Putamen (tissue), 1 donor: ENCODE data around the gene ATL1.
"Not testable (repeated sequence)": the region's sequence is repeated elsewhere in the genome, so short reads cannot be mapped to it uniquely, and the experiment has no call there.

Experiments
- DNase-seq: peaks from one replicate; pipeline ENCODE4 v3.0.0-alpha.2; 2016; ENCODE audit warnings: low spot score

ATL1 gene

GRCh38 chr14:50534997-50535396 lies 24.9 kb upstream of the ATL1 start:
- DNase-seq = no peak

- not testable (repeated sequence) for DNase-seq
These were observed 21.9 kb upstream of the ATL1 start for GRCh38 chr14:50538034-50538433.

GRCh38 chr14:50539051-50539450 lies 20.9 kb upstream of the ATL1 start:
- DNase-seq = no peak

DNA sequence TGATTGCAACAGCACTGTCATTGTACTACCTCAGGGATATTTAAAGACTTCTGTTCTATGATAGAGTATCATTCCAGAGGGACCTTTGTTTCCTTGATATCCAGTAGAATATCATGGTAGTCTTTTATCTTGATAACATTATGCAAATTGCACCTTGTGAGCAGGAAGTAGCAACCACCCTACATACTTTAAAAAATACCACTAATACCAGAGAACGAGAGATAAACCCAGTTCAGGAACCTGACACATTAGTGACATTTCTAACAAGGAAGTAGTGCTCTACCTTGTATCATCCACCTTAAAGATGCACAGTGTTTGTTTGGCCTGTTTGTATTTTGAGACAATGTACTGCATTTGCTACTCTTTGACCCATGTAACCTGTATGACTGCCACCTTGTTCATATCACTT lies 18.8 kb upstream of the ATL1 start:
- DNase-seq = no peak

DNA sequence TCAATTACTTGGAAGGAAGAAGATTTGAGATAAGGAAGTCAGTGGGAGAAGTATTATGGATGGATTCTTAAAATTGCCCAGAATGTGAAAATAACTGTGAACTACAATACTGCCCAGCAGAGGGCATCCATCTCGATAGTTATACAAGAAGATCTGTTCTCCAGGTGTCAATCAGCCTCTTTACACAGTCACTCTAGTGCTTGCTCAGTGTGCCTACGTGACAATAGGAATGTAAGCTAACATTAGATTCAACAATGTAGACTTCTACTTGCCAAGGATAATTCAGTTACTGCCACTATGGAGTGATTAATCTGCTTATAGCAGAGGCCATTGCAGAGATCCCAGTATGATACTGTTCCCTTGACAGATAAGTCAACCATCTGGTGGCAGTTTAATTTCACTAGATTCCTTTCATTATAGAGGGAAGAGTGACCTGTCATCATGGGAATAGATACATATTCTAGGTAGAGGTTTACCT lies 17.0 kb upstream of the ATL1 start:
- peak; percentile 55 for DNase-seq

- no peak for DNase-seq
These were observed 15.0 kb upstream of the ATL1 start for GRCh38 chr14:50544911-50545310.

- no peak for DNase-seq
These were observed 14.3 kb upstream of the ATL1 start for GRCh38 chr14:50545618-50546017.

DNA sequence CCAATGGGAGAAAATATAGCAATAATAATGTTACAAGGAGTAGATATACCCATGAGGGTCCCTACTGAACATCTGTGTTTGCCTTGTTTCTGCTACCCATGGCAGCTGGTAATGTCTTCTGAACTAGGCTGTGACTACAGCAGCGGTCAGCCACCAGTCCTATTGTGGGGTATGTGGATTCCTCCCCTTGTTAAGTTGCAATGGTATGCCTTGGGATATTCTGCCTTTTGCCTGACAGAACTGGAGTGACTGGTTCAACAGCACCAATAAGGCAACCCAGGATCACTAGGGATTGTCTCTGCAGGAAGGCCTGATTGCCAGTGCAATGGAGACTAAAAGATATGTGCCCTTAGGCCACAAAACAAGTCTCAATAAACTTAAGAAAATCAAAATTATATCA lies 9.7 kb upstream of the ATL1 start:
- DNase-seq = no peak

- DNase-seq = no peak
These were observed 8.1 kb upstream of the ATL1 start for GRCh38 chr14:50551877-50552276.

DNA sequence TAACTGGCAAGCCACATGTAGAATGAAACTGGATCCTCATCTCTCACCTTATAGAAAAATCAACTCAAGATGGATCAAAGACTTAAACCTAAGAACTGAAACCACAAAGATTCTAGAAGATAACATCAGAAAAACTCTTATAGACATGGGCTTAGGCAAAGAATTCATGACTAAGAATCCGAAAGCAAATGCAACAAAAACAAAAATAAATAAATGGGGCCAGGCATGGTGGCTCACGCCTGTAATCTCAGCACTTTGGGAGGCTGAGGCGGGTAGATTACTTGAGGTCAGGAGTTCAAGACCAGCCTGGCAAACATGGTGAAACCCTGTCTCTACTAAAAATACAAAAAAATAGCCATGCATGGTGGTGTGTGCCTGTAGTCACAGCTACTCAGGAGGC lies 7.1 kb upstream of the ATL1 start:
- not testable (repeated sequence) for DNase-seq

DNA sequence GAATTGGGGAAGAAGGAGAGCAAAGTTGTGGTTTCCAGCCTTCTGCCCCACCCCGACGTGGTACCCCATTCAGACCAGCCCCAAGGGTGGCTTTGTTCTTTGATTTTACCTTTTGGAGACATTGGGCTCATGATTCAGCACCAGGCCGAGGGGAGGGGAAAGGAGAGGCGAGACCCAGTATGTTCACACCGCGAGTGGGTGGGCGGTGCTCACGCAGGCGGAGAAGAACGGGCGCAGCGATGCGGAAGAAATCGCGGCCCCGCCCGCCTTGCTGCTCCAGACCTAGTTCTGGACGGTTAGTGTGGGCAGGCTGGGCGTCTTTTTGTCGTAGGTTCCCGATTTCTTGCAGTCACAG lies 963 bp downstream of the ATL1 start:
- peak; percentile 83 for DNase-seq

- DNase-seq = no peak
These were observed 2.9 kb downstream of the ATL1 start for GRCh38 chr14:50562841-50563240.

GRCh38 chr14:50569714-50570274 lies 9.8 kb downstream of the ATL1 start:
- no peak for DNase-seq

DNA sequence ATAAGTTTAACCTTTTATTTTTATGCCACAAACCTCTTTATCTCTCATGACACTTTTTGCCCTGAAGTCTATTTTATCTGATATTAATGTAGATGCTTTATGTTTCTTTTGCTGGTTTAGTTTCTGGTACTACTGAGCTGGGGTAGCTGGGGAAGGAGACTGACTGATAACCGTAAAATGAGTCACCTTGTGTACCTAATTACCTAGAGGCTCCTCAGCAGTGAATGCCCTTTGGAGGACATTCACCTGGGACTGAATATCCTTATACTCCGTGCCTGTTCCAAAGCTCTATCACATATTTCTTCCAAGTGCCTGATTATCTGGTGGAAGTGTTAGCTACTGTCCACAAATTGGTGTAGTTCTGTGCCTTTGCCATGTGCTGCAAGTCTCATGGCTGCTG lies 13.9 kb downstream of the ATL1 start:
- DNase-seq = no peak

- DNase-seq = no peak
These were observed 15.8 kb downstream of the ATL1 start for GRCh38 chr14:50575769-50576168.

DNA sequence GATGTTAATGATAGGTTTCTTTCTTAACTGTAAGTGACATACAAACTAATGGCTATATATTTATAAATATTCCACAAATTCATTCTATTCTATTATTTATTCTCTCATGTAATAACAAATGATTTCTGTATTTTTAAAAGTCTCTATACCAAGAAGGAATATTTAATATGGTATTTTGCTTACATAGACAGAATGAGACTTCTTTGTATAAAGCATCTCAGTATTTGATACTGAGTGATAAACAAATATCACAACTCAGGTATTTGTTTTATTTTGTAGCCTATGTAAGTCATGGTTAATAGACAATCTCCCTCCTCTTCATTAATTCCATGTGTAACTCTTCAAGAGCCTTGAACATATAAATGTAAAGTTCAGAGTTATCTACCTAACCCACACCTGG lies 18.0 kb downstream of the ATL1 start:
- DNase-seq = no peak

GRCh38 chr14:50578433-50578832 lies 18.5 kb downstream of the ATL1 start:
- DNase-seq = no peak

GRCh38 chr14:50590464-50590863 lies 30.5 kb downstream of the ATL1 start:
- no peak for DNase-seq

DNA sequence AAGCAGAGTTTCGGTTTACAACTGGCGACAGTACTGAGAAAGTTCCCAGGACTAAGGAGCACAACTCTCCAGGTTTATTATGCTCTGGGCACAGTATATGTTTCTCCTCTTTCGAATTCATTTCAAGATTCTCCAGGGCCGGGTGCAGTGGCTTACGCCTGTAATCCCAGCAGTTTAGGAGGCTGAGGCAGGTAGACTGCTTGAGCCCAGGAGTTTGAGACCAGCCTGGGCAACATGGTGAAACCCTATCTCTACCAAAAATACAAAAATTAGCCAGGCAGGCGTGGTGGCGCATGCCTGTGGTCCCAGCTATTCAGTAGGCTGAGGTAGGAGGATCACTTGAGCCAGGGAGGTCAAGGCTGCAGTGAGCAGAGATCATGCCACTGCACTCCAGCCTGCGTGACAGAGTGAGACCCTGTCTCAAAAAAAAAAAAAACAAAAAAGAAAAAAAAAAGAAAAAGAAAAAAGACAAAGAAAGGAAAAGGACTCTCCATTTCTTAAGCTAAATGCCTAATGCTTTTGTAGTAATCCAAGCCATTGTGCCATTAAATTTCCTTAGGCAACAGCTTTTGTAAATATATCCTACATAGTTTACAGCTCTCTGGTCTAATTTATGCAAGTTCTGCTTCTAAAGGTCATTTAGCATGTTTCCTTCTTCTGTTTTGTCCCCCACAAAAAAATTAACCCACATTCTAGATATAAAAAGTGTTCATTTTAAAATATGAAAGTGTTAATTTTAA lies 34.8 kb downstream of the ATL1 start:
- no peak for DNase-seq

- no peak for DNase-seq
These were observed 38.8 kb downstream of the ATL1 start for GRCh38 chr14:50598765-50599164.

- peak; percentile 58 for DNase-seq
These were observed 39.9 kb downstream of the ATL1 start for GRCh38 chr14:50599700-50600444.

GRCh38 chr14:50600849-50601248 lies 40.9 kb downstream of the ATL1 start:
- DNase-seq = no peak

GRCh38 chr14:50601394-50601793 lies 41.4 kb downstream of the ATL1 start:
- DNase-seq = no peak
